Esophagus muscularis mucosa (tissue), 4 donors: ENCODE data around the gene ADAMTS20. TPM values are rescaled to one million over a fixed set of nuclear protein-coding genes. Genes with fewer than 3 reads are reported as not detected.

Source experiments
- DNase-seq: peaks from one replicate; pipeline ENCODE4 v3.0.0-alpha.2; 2017; ENCODE audit errors: extremely low spot score
- H3K27ac ChIP-seq, 4 donors: fragments of 200-600 bp; sonication (generic); replicated peaks in 1 of 4; 1 replicate in 3 of 4; 2 replicates in 1 of 4; pipeline ENCODE4 v1.5.1; 2016 to 2019; ENCODE audit warnings: mild to moderate bottlenecking in 1 of 4
- H3K27me3 ChIP-seq, 4 donors: fragments of 200-600 bp; sonication (generic); one replicate each; pipeline versions ENCODE4 v1.5.1 to v1.6.0; 2016 to 2019
- H3K36me3 ChIP-seq, 4 donors: fragments of 200-600 bp; sonication (generic); one replicate each; pipeline ENCODE4 v1.5.1; 2016 to 2019
- H3K4me1 ChIP-seq, 4 donors: fragments of 200-600 bp; sonication (generic); one replicate each; pipeline ENCODE4 v1.5.1; 2016 to 2019
- H3K4me3 ChIP-seq, 4 donors: fragments of 200-600 bp; sonication (generic); 1 replicate in 2 of 4; 2 replicates in 2 of 4; pipeline ENCODE4 v1.5.1; 2016 to 2019; ENCODE audit warnings: mild to moderate bottlenecking in 4 of 4, moderate library complexity in 1 of 4
- H3K9me3 ChIP-seq, 4 donors: fragments of 200-600 bp; sonication (generic); 1 replicate in 3 of 4; 2 replicates in 1 of 4; pipeline ENCODE4 v1.5.1; 2016 to 2019
- CTCF ChIP-seq, 3 experiments: fragments of 200-600 bp in 2 of 3; fragments of 450-650 bp in 1 of 3; sonication (generic) in 2 of 3; IDR thresholded peaks; one replicate each; pipeline ENCODE4 v1.5.1; 2017 to 2019; ENCODE audit warnings: antibody characterized with exemption in 3 of 3, mild to moderate bottlenecking in 2 of 3, moderate library complexity in 1 of 3
- EP300 ChIP-seq: sonication (generic); formaldehyde crosslinking; IDR thresholded peaks from one replicate; pipeline ENCODE4 v1.6.1; 2017; ENCODE audit warnings: antibody characterized with exemption
- POLR2A ChIP-seq: fragments of 450-650 bp; IDR thresholded peaks from one replicate; pipeline ENCODE4 v1.6.1; 2017; ENCODE audit warnings: antibody characterized with exemption, moderate library complexity, mild to moderate bottlenecking, low read depth
- POLR2AphosphoS5 ChIP-seq, 2 donors: sonication (generic); formaldehyde crosslinking; IDR thresholded peaks; one replicate each; pipeline ENCODE4 v1.6.1; 2017; ENCODE audit warnings: antibody characterized with exemption in 2 of 2
- WGBS: methylation state at CpG from one replicate; pipeline ENCODE4 v1.1.5; 2018; 5-methylcytosine and 5-hydroxymethylcytosine counted together
- intact Hi-C: fragments of 100-400 bp; cut with DNase I; formaldehyde crosslinking; loops from one replicate; pipeline ENCODE4 v1.15.1; 2023
- total RNA-seq, 4 donors: library from RNA; depleted of rRNA; stranded (reverse); fragments of >200 nt; gene quantifications; one replicate each; pipeline versions ENCODE4 v1.1.0 to v1.2.1, GENCODE V29; 2016

Gene ADAMTS20
- total RNA-seq, 4 donors from 2014 or later = not detected

GRCh38 chr12:43586646-43587245, 34.7 kb upstream of the ADAMTS20 start:
- Histone ChIP-seq H3K4me3 (no peak overlapping the region), H3K9me3 (no peaks in the 10 kb centered on the region), H3K27ac (no peak overlapping the region), H3K27me3 (no peaks in the 10 kb centered on the region), H3K4me1 (no peaks in the 10 kb centered on the region), H3K36me3 (no peaks in the 10 kb centered on the region)
- intact Hi-C loops = no loop called here
- 87% methylated on average over 7 of the region's 7 CpGs for WGBS
- TF ChIP-seq POLR2AphosphoS5 (IDR thresholded peaks at IDR 0.05) (no peak), POLR2A (no peak), CTCF (IDR thresholded peaks at IDR 0.05) (no peak), EP300 (no peak)
- no peak for DNase-seq

GRCh38 chr12:43585676-43586075, 33.7 kb upstream of the ADAMTS20 start:
- Histone ChIP-seq H3K36me3 (no peaks in the 10 kb centered on the region), H3K27ac (no peak overlapping the region), H3K9me3 (no peaks in the 10 kb centered on the region), H3K27me3 (no peaks in the 10 kb centered on the region), H3K4me3 (no peak overlapping the region), H3K4me1 (no peaks in the 10 kb centered on the region)
- TF ChIP-seq EP300 (no peak), CTCF (IDR thresholded peaks at IDR 0.05) (no peak), POLR2AphosphoS5 (IDR thresholded peaks at IDR 0.05) (no peak), POLR2A (no peak)
- intact Hi-C loops = no loop called here
- 89% methylated on average over 2 of the region's 2 CpGs for WGBS
- DNase-seq = no peak

- DNase-seq = no peak
- Histone ChIP-seq H3K27ac (no peak overlapping the region), H3K27me3 (no peaks in the 10 kb centered on the region), H3K4me3 (no peak overlapping the region), H3K4me1 (no peaks in the 10 kb centered on the region), H3K9me3 (no peaks in the 10 kb centered on the region), H3K36me3 (no peaks in the 10 kb centered on the region)
- WGBS = 89% methylated on average over 5 of the region's 5 CpGs
- intact Hi-C loops = no loop called here
- TF ChIP-seq CTCF (IDR thresholded peaks at IDR 0.05) (no peak), EP300 (no peak), POLR2AphosphoS5 (IDR thresholded peaks at IDR 0.05) (no peak), POLR2A (no peak)
Measured at GRCh38 chr12:43580601-43581000, 28.6 kb upstream of the ADAMTS20 start.

GRCh38 chr12:43579206-43579605, 27.2 kb upstream of the ADAMTS20 start:
- WGBS = 38% methylated on average over 4 of the region's 4 CpGs
- Histone ChIP-seq H3K27ac (no peak overlapping the region), H3K4me1 (no peaks in the 10 kb centered on the region), H3K27me3 (no peaks in the 10 kb centered on the region), H3K4me3 (no peak overlapping the region), H3K9me3 (no peaks in the 10 kb centered on the region), H3K36me3 (no peaks in the 10 kb centered on the region)
- no peak for DNase-seq
- intact Hi-C loops = no loop called here
- no peak for TF ChIP-seq EP300
- TF ChIP-seq POLR2A = no peak
- TF ChIP-seq CTCF (IDR thresholded peaks at IDR 0.05) = no peak
- TF ChIP-seq POLR2AphosphoS5 (IDR thresholded peaks at IDR 0.05) = no peak

GRCh38 chr12:43578782-43579181, 26.8 kb upstream of the ADAMTS20 start:
- H3K4me3 ChIP-seq = no peak overlapping the region
- H3K36me3 ChIP-seq = no peaks in the 10 kb centered on the region
- H3K27ac ChIP-seq = no peak overlapping the region
- 42% methylated on average over 3 of the region's 3 CpGs for WGBS
- no peaks in the 10 kb centered on the region for H3K27me3 ChIP-seq
- H3K4me1 ChIP-seq = no peaks in the 10 kb centered on the region
- no peak for DNase-seq
- intact Hi-C loops = no loop called here
- TF ChIP-seq EP300 = no peak
- no peak for TF ChIP-seq CTCF (IDR thresholded peaks at IDR 0.05)
- no peak for TF ChIP-seq POLR2A
- no peak for TF ChIP-seq POLR2AphosphoS5 (IDR thresholded peaks at IDR 0.05)
- H3K9me3 ChIP-seq = no peaks in the 10 kb centered on the region
